MM.1S (cell line): ENCODE measurements around the gene ATP10B.

Experiments
- DNase-seq: peaks from one replicate; pipeline ENCODE4 v3.0.0-alpha.2; 2015
- H2AFZ ChIP-seq: fragments of 300-600 bp; sonication (generic); 2 replicates; pipeline ENCODE4 v1.6.0; 2016; ENCODE audit warnings: antibody characterized with exemption, low read length
- H3F3A ChIP-seq: fragments of 300-600 bp; sonication (generic); 2 replicates; pipeline ENCODE4 v1.6.1; 2016; ENCODE audit warnings: mild to moderate bottlenecking, antibody characterized with exemption, low read length, moderate library complexity, mixed read lengths; ENCODE audit not compliant: insufficient read depth
- H3K27ac ChIP-seq: fragments of 300-600 bp; sonication (generic); 2 replicates; pipeline ENCODE4 v1.5.1; 2016; ENCODE audit warnings: mild to moderate bottlenecking, low read length
- H3K27me3 ChIP-seq: fragments of 300-600 bp; sonication (generic); replicated peaks from 2 replicates; pipeline ENCODE4 v1.6.0; 2016; ENCODE audit warnings: low read length; ENCODE audit not compliant: insufficient read depth
- H3K36me3 ChIP-seq: fragments of 300-600 bp; sonication (generic); replicated peaks from 2 replicates; pipeline ENCODE4 v1.6.1; 2016; ENCODE audit warnings: mild to moderate bottlenecking, low read length, mixed read lengths; ENCODE audit not compliant: insufficient read depth
- H3K4me1 ChIP-seq: fragments of 300-600 bp; sonication (generic); 2 replicates; pipeline ENCODE4 v1.6.1; 2016; ENCODE audit warnings: low read length, mixed read lengths
- H3K4me2 ChIP-seq: fragments of 300-600 bp; sonication (generic); 2 replicates; pipeline ENCODE4 v1.6.0; 2016; ENCODE audit warnings: low read depth, low read length
- H3K4me3 ChIP-seq: fragments of 300-600 bp; sonication (generic); 2 replicates; pipeline ENCODE4 v1.5.1; 2016; ENCODE audit warnings: low read length, mixed read lengths
- H3K79me2 ChIP-seq: fragments of 300-600 bp; sonication (generic); 2 replicates; pipeline ENCODE4 v1.6.1; 2016; ENCODE audit warnings: mixed run types, low read length, mixed read lengths
- H3K9ac ChIP-seq: fragments of 300-600 bp; sonication (generic); 2 replicates; pipeline ENCODE4 v1.6.1; 2016; ENCODE audit warnings: low read length, mixed read lengths
- H3K9me2 ChIP-seq: fragments of 300-600 bp; sonication (generic); replicated peaks from 2 replicates; pipeline ENCODE4 v1.6.1; 2016; ENCODE audit warnings: mild to moderate bottlenecking, low read length, mixed read lengths; ENCODE audit not compliant: insufficient read depth
- H3K9me3 ChIP-seq: fragments of 300-600 bp; sonication (generic); replicated peaks from 2 replicates; pipeline ENCODE4 v1.6.1; 2016; ENCODE audit warnings: mild to moderate bottlenecking, low read length, mixed read lengths; ENCODE audit not compliant: insufficient read depth
- H4K20me1 ChIP-seq: fragments of 300-600 bp; sonication (generic); 2 replicates; pipeline ENCODE4 v1.6.1; 2016; ENCODE audit warnings: mild to moderate bottlenecking, low read length, moderate library complexity, mixed read lengths; ENCODE audit not compliant: insufficient read depth
- CTCF ChIP-seq: fragments of 300-600 bp; sonication (generic); IDR thresholded peaks from 2 replicates; pipeline ENCODE4 v1.5.1; 2016; ENCODE audit warnings: antibody characterized with exemption, low read length, mixed read lengths
- EZH2 ChIP-seq: fragments of 300-600 bp; sonication (generic); optimal IDR thresholded peaks from 2 replicates; pipeline ENCODE3; 2017; ENCODE audit warnings: low read depth, mild to moderate bottlenecking, antibody characterized with exemption, low read length, mixed read lengths
- EZH2phosphoT487 ChIP-seq: fragments of 300-600 bp; sonication (generic); IDR thresholded peaks from 2 replicates; pipeline ENCODE4 v1.6.1; 2018; ENCODE audit warnings: antibody characterized with exemption, low read length

ATP10B gene

GRCh38 chr5:160635663-160636062 lies 216.3 kb downstream of the ATP10B start:
- Histone ChIP-seq H3F3A (no peaks in the 10 kb centered on the region), H3K27ac (no peak overlapping the region), H3K9ac (no peak overlapping the region), H4K20me1 (no peaks in the 10 kb centered on the region), H3K4me2 (no peak overlapping the region), H3K4me1 (no peaks in the 10 kb centered on the region), H3K27me3 (no peaks in the 10 kb centered on the region), H3K79me2 (no peaks in the 10 kb centered on the region), H3K9me3 (no peaks in the 10 kb centered on the region), H3K4me3 (no peak overlapping the region), H2AFZ (no peak overlapping the region), H3K36me3 (no peaks in the 10 kb centered on the region), H3K9me2 (no peaks in the 10 kb centered on the region)
- DNase-seq, result no peak
- TF ChIP-seq EZH2phosphoT487 (no peak), EZH2 (no peak), CTCF (no peak)

- no peak overlapping the region for H2AFZ ChIP-seq
- no peak for DNase-seq
Measured at GRCh38 chr5:160635046-160635445, 217.0 kb downstream of the ATP10B start.

GRCh38 chr5:160629003-160629402 lies 223.0 kb downstream of the ATP10B start:
- Histone ChIP-seq H4K20me1 (no peaks in the 10 kb centered on the region), H3K9me3 (no peaks in the 10 kb centered on the region), H3K4me3 (no peak overlapping the region), H3K36me3 (no peaks in the 10 kb centered on the region), H3F3A (no peaks in the 10 kb centered on the region), H3K9me2 (no peaks in the 10 kb centered on the region), H3K79me2 (no peaks in the 10 kb centered on the region), H3K27me3 (no peaks in the 10 kb centered on the region), H3K27ac (no peak overlapping the region), H3K9ac (no peak overlapping the region), H3K4me2 (no peak overlapping the region), H3K4me1 (no peaks in the 10 kb centered on the region), H2AFZ (no peak overlapping the region)
- TF ChIP-seq CTCF, result no peak
- no peak for DNase-seq

More at GRCh38 chr5:160635046-160635445, 217.0 kb downstream of the ATP10B start:
- Histone ChIP-seq H4K20me1 (no peaks in the 10 kb centered on the region), H3K4me3 (no peak overlapping the region), H3K4me2 (no peak overlapping the region), H3K4me1 (no peaks in the 10 kb centered on the region), H3K79me2 (no peaks in the 10 kb centered on the region), H3K9ac (no peak overlapping the region), H3F3A (no peaks in the 10 kb centered on the region), H3K27ac (no peak overlapping the region), H3K9me3 (no peaks in the 10 kb centered on the region), H3K9me2 (no peaks in the 10 kb centered on the region), H3K36me3 (no peaks in the 10 kb centered on the region), H3K27me3 (no peaks in the 10 kb centered on the region)
- TF ChIP-seq EZH2phosphoT487, result no peak
- no peak for TF ChIP-seq EZH2
- TF ChIP-seq CTCF, result no peak

- no peak overlapping the region for H3K27ac ChIP-seq
- no peaks in the 10 kb centered on the region for H3K36me3 ChIP-seq
- H3K4me3 ChIP-seq, result no peak overlapping the region
- H3F3A ChIP-seq, result no peaks in the 10 kb centered on the region
- H4K20me1 ChIP-seq, result no peaks in the 10 kb centered on the region
- H3K4me2 ChIP-seq, result no peak overlapping the region
- no peaks in the 10 kb centered on the region for H3K4me1 ChIP-seq
- H3K9me2 ChIP-seq, result no peaks in the 10 kb centered on the region
- H3K79me2 ChIP-seq, result no peaks in the 10 kb centered on the region
- H3K9me3 ChIP-seq, result no peaks in the 10 kb centered on the region
- DNase-seq, result no peak
- no peaks in the 10 kb centered on the region for H3K27me3 ChIP-seq
- no peak for TF ChIP-seq EZH2phosphoT487
- no peak for TF ChIP-seq EZH2
- no peak for TF ChIP-seq CTCF
- H3K9ac ChIP-seq, result no peak overlapping the region
- H2AFZ ChIP-seq, result no peak overlapping the region
Measured at GRCh38 chr5:160628619-160628968, 223.4 kb downstream of the ATP10B start.
